GM18526 (cell line): ENCODE data around the gene ISLR.

ENCODE experiments used
- POLR2A ChIP-seq: IDR thresholded peaks from 3 replicates; pipeline ENCODE4 v1.6.1; 2011; ENCODE audit not compliant: insufficient read length; ENCODE audit errors: extremely low read depth

ISLR gene

GRCh38 chr15:74208496-74208895 is 35.0 kb downstream of the ISLR start:
- no peak for TF ChIP-seq POLR2A

- TF ChIP-seq POLR2A = no peak
These were observed 35.5 kb downstream of the ISLR start for GRCh38 chr15:74208901-74209559.

GRCh38 chr15:74209560-74209958 is 36.0 kb downstream of the ISLR start:
- no peak for TF ChIP-seq POLR2A

GRCh38 chr15:74209997-74210671 is 36.6 kb downstream of the ISLR start:
- no peak for TF ChIP-seq POLR2A

GRCh38 chr15:74210729-74211128 is 37.2 kb downstream of the ISLR start:
- no peak for TF ChIP-seq POLR2A

- no peak for TF ChIP-seq POLR2A
These were observed 38.1 kb downstream of the ISLR start for GRCh38 chr15:74211656-74212055.

GRCh38 chr15:74212494-74212893 is 39.0 kb downstream of the ISLR start:
- no peak for TF ChIP-seq POLR2A

- no peak for TF ChIP-seq POLR2A
These were observed 40.4 kb downstream of the ISLR start for GRCh38 chr15:74213858-74214284.

GRCh38 chr15:74214324-74215021 is 41.0 kb downstream of the ISLR start:
- no peak for TF ChIP-seq POLR2A

GRCh38 chr15:74215958-74216357 is 42.4 kb downstream of the ISLR start:
- TF ChIP-seq POLR2A = no peak

GRCh38 chr15:74216949-74217348 is 43.4 kb downstream of the ISLR start:
- no peak for TF ChIP-seq POLR2A

GRCh38 chr15:74217907-74218885 is 44.7 kb downstream of the ISLR start:
- no peak for TF ChIP-seq POLR2A

GRCh38 chr15:74220475-74221248 is 47.2 kb downstream of the ISLR start:
- no peak for TF ChIP-seq POLR2A
